CD14-positive monocyte (primary cell): ENCODE results near the gene MUC6. TPM values are rescaled to one million over a fixed set of nuclear protein-coding genes. Genes with fewer than 3 reads are reported as not detected.

Source experiments
- DNase-seq, 3 donors: peaks; one replicate each; pipeline ENCODE4 v3.0.0-alpha.2; 2011 to 2022
- H2AFZ ChIP-seq: 2 replicates; pipeline ENCODE4 v1.6.0; 2012; ENCODE audit warnings: mild to moderate bottlenecking, low read depth, low read length, inconsistent platforms; ENCODE audit not compliant: insufficient read depth, poor library complexity, severe bottlenecking
- H3K27ac ChIP-seq, 2 donors: 1 replicate in 1 of 2; 2 replicates in 1 of 2; pipeline ENCODE4 v1.5.1; 2012 to 2013; ENCODE audit warnings: low read length in 2 of 2, control low read depth in 1 of 2, inconsistent platforms in 1 of 2, low read depth in 1 of 2, mild to moderate bottlenecking in 1 of 2
- H3K27me3 ChIP-seq, 2 donors: one replicate each; pipeline versions ENCODE4 v1.6.0 to v1.6.1; 2011 to 2013; ENCODE audit warnings: low read length in 2 of 2; ENCODE audit not compliant: control insufficient read depth in 2 of 2, insufficient read depth in 2 of 2
- H3K36me3 ChIP-seq, 2 donors: replicated peaks in 1 of 2; 1 replicate in 1 of 2; 2 replicates in 1 of 2; pipeline versions ENCODE4 v1.5.1 to v1.6.1; 2012 to 2013; ENCODE audit warnings: low read length in 2 of 2, control low read depth in 1 of 2, inconsistent platforms in 1 of 2, mild to moderate bottlenecking in 1 of 2; ENCODE audit not compliant: insufficient read depth in 2 of 2, control insufficient read depth in 1 of 2
- H3K4me1 ChIP-seq, 2 donors: 1 replicate in 1 of 2; 2 replicates in 1 of 2; pipeline versions ENCODE4 v1.5.1 to v1.6.1; 2012 to 2013; ENCODE audit warnings: low read length in 2 of 2, control low read depth in 1 of 2, inconsistent platforms in 1 of 2, mild to moderate bottlenecking in 1 of 2, moderate library complexity in 1 of 2; ENCODE audit not compliant: insufficient read depth in 2 of 2, control insufficient read depth in 1 of 2
- H3K4me2 ChIP-seq: replicated peaks from 2 replicates; pipeline ENCODE3; 2012; ENCODE audit warnings: low read length, moderate library complexity, mild to moderate bottlenecking; ENCODE audit not compliant: poor library complexity, severe bottlenecking; ENCODE audit errors: extremely low read depth
- H3K4me3 ChIP-seq, 3 experiments: fragments of 200-600 bp in 1 of 3; sonication (generic) in 1 of 3; replicated peaks in 1 of 3; 1 replicate in 2 of 3; 2 replicates in 1 of 3; pipeline ENCODE4 v1.5.1; 2011 to 2013; ENCODE audit warnings: low read length in 3 of 3, mild to moderate bottlenecking in 3 of 3, control low read depth in 2 of 3, low read depth in 2 of 3, inconsistent platforms in 1 of 3, moderate library complexity in 1 of 3
- H3K79me2 ChIP-seq: 2 replicates; pipeline ENCODE4 v1.6.0; 2012; ENCODE audit warnings: mild to moderate bottlenecking, control low read depth, inconsistent platforms, low read length, moderate library complexity; ENCODE audit not compliant: insufficient read depth
- H3K9ac ChIP-seq: 2 replicates; pipeline ENCODE4 v1.6.0; 2017; ENCODE audit warnings: low read length, mild to moderate bottlenecking; ENCODE audit not compliant: insufficient read depth, poor library complexity, severe bottlenecking
- H3K9me3 ChIP-seq, 2 donors: replicated peaks in 1 of 2; 1 replicate in 1 of 2; 2 replicates in 1 of 2; pipeline versions ENCODE4 v1.5.1 to v1.6.1; 2012 to 2013; ENCODE audit warnings: low read length in 2 of 2, control low read depth in 1 of 2; ENCODE audit not compliant: control insufficient read depth in 1 of 2, insufficient read depth in 1 of 2
- H4K20me1 ChIP-seq: 2 replicates; pipeline ENCODE4 v1.6.0; 2012; ENCODE audit warnings: mild to moderate bottlenecking, low read length, control low read depth, moderate library complexity; ENCODE audit not compliant: insufficient read depth
- H3K27ac Mint-ChIP-seq, 7 donors: one replicate each; pipeline ENCODE4 v1.8.0; 2020; ENCODE audit warnings: mild to moderate bottlenecking in 7 of 7, mixed read lengths in 7 of 7, moderate library complexity in 6 of 7, inconsistent platforms in 2 of 7
- H3K27me3 Mint-ChIP-seq, 3 donors: one replicate each; pipeline ENCODE4 v1.8.0; 2021 to 2022; ENCODE audit warnings: low read depth in 3 of 3, mild to moderate bottlenecking in 3 of 3, mixed read lengths in 3 of 3, moderate library complexity in 3 of 3, inconsistent platforms in 1 of 3
- H3K36me3 Mint-ChIP-seq, 2 donors: one replicate each; pipeline ENCODE4 v1.8.0; 2020; ENCODE audit warnings: mixed read lengths in 2 of 2, inconsistent platforms in 1 of 2, mild to moderate bottlenecking in 1 of 2
- H3K4me1 Mint-ChIP-seq: one replicate; pipeline ENCODE4 v1.8.0; 2020; ENCODE audit warnings: mild to moderate bottlenecking, mixed read lengths
- H3K4me3 Mint-ChIP-seq, 2 donors: one replicate each; pipeline ENCODE4 v1.8.0; 2020; ENCODE audit warnings: mild to moderate bottlenecking in 2 of 2, mixed read lengths in 2 of 2, moderate library complexity in 1 of 2
- H3K9me3 Mint-ChIP-seq, 7 donors: one replicate each; pipeline ENCODE4 v1.8.0; 2020 to 2022; ENCODE audit warnings: mixed read lengths in 7 of 7, mild to moderate bottlenecking in 6 of 7, moderate library complexity in 6 of 7, inconsistent platforms in 2 of 7
- CTCF ChIP-seq: fragments of 200-600 bp; IDR thresholded peaks from one replicate; pipeline ENCODE4 v1.8.0; 2022; ENCODE audit warnings: antibody characterized with exemption, mild to moderate bottlenecking
- WGBS: methylation state at CpG from one replicate; pipeline ENCODE4 v1.1.5; 2013; ENCODE audit warnings: missing lambda C conversion rate; ENCODE audit not compliant: insufficient coverage; 5-methylcytosine and 5-hydroxymethylcytosine counted together
- intact Hi-C, 2 donors: fragments of 100-400 bp; cut with micrococcal nuclease; formaldehyde crosslinking; loops; one replicate each; pipeline versions ENCODE4 v1.15.0 to v1.15.1; 2023
- polyA plus RNA-seq, 3 donors: library from polyadenylated mRNA; depleted of rRNA in 1 of 3; unstranded in 2 of 3; stranded (reverse) in 1 of 3; fragments of 300-500 nt in 2 of 3; fragments of >200 nt in 1 of 3; fragmentation: Illumina TruSeq in 2 of 3; gene quantifications; 1 replicate in 2 of 3; 2 replicates in 1 of 3; pipeline ENCODE4 v1.2.3, GENCODE V29; 2012 to 2021

The MUC6 gene
- polyA plus RNA-seq, 3 donors = not detected

DNA sequence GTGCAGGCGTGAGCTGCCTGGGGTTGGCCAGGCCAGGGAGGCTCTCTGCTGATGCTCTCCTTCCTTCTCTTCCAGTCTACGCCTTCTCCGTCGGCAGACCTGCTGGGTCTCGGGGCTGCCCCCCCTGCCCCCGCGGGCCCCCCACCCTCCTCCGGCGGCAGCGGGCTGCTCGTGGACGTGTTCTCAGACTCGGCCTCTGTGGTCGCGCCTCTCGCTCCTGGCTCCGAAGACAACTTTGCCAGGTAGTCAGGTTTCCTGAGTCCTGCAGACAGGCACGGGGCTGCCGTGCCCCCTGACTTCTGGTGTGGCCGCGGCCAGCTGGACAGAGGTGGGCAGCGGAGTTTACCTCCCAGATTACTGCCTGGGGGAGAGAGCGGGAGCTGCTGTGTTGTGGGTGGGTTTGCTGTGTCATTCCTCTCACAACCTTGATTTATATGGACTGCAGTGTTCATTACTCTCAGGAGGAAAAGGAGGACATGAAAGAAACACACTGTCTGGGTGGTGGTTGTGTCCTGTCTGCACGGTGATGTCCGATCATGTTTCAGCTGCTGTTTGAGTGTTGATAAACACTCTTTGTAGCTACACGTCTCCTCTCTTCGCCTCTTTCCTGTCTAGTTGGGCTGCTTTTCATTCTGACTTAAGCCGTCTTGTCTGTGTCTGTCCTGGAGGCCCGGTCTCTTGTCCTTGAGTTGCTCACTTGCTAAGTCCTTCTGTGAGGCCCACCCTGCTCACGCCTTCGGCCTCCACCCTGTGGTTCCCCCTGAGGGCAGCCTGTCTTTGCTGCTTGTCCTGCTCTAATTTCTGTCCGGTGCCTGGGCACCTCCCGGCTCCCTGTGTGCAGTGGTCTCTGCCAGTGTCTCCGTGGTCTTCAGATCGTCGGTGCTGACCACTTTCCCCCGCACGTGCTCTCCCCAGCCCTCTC is 35.9 kb downstream of the MUC6 start:
- Mint-ChIP-seq H3K4me1 (peaks cover 2% of the 10 kb centered on the region), H3K9me3 (no peaks in the 10 kb centered on the region), H3K36me3 (peaks cover 61 to 97% of the 10 kb centered on the region in 2 donors), H3K27ac (peak overlapping the region in 3 of 7 donors; percentile 35 to 70 (median 43)), H3K4me3 (no peak overlapping the region), H3K27me3 (peaks cover 0 to 2% (median 1%) of the 10 kb centered on the region in 3 donors)
- Histone ChIP-seq H3K27ac (no peak overlapping the region), H3K4me1 (no peaks in the 10 kb centered on the region), H3K79me2 (no peaks in the 10 kb centered on the region), H3K36me3 (peaks cover 61 to 89% of the 10 kb centered on the region in 2 donors), H3K27me3 (no peaks in the 10 kb centered on the region), H3K9me3 (no peaks in the 10 kb centered on the region), H3K4me3 (no peak overlapping the region), H3K4me2 (no peak overlapping the region), H4K20me1 (peaks cover 36% of the 10 kb centered on the region), H2AFZ (no peak overlapping the region), H3K9ac (no peak overlapping the region)
- intact Hi-C loops = no loop called here
- no peak for TF ChIP-seq CTCF
- 97% methylated on average over 32 of the region's 38 CpGs for WGBS
- DNase-seq = no peak

GRCh38 chr11:999009-999408 is 37.5 kb downstream of the MUC6 start:
- H3K36me3 ChIP-seq = peaks cover 60 to 83% of the 10 kb centered on the region in 2 donors

More at GRCh38 chr11:999009-999408, 37.5 kb downstream of the MUC6 start:
- Histone ChIP-seq H3K4me2 (no peak overlapping the region), H3K79me2 (no peaks in the 10 kb centered on the region), H4K20me1 (peaks cover 36% of the 10 kb centered on the region), H3K9me3 (peaks cover 0 to 4% of the 10 kb centered on the region in 2 donors), H2AFZ (no peak overlapping the region), H3K4me3 (no peak overlapping the region), H3K27ac (no peak overlapping the region), H3K9ac (no peak overlapping the region), H3K4me1 (no peaks in the 10 kb centered on the region), H3K27me3 (no peaks in the 10 kb centered on the region)
- H3K4me1 Mint-ChIP-seq = peaks cover 5% of the 10 kb centered on the region
- WGBS = 100% methylated on average over 9 of the region's 10 CpGs
- H3K9me3 Mint-ChIP-seq = peaks cover 0 to 2% (median 0%) of the 10 kb centered on the region in 7 donors
- H3K27me3 Mint-ChIP-seq = peaks cover 0 to 1% (median 0%) of the 10 kb centered on the region in 3 donors
- TF ChIP-seq CTCF = no peak
- peaks cover 54 to 91% of the 10 kb centered on the region in 2 donors for H3K36me3 Mint-ChIP-seq
- H3K4me3 Mint-ChIP-seq = no peak overlapping the region
- H3K27ac Mint-ChIP-seq = peak overlapping the region in 1 of 7 donors; percentile 33
- intact Hi-C loops = no loop called here
- no peak for DNase-seq
